ENCODE measurements around the gene SEMA3A.

Gene SEMA3A

GRCh38 chr7:84022684-84023308 lies 171.8 kb downstream of the SEMA3A start:
- Histone ChIP-seq H3K4me2 (ENCODE audit: low read length) (no peak overlapping the region), H2AFZ (ENCODE audit: low read depth, low read length) (no peak overlapping the region)
- TF ChIP-seq EZH2phosphoT487 (IDR thresholded peaks at IDR 0.05; ENCODE audit: low read depth) = no peak
- TF ChIP-seq, protein P1, sequence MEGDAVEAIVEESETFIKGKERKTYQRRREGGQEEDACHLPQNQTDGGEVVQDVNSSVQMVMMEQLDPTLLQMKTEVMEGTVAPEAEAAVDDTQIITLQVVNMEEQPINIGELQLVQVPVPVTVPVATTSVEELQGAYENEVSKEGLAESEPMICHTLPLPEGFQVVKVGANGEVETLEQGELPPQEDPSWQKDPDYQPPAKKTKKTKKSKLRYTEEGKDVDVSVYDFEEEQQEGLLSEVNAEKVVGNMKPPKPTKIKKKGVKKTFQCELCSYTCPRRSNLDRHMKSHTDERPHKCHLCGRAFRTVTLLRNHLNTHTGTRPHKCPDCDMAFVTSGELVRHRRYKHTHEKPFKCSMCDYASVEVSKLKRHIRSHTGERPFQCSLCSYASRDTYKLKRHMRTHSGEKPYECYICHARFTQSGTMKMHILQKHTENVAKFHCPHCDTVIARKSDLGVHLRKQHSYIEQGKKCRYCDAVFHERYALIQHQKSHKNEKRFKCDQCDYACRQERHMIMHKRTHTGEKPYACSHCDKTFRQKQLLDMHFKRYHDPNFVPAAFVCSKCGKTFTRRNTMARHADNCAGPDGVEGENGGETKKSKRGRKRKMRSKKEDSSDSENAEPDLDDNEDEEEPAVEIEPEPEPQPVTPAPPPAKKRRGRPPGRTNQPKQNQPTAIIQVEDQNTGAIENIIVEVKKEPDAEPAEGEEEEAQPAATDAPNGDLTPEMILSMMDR (IDR thresholded peaks at IDR 0.05; ENCODE audit: low read depth, low read length) = no peak

GRCh38 chr7:84022009-84022408 lies 172.6 kb downstream of the SEMA3A start:
- H2AFZ ChIP-seq (ENCODE audit: low read depth, low read length) = no peak overlapping the region
- H3K27ac ChIP-seq (ENCODE audit: low read length) = no peak overlapping the region
- H3K36me3 ChIP-seq (replicated peaks; ENCODE audit: low read depth, low read length) = no peaks in the 10 kb centered on the region
- no peaks in the 10 kb centered on the region for H3K9me3 ChIP-seq (ENCODE audit: insufficient read depth, low read length)
- H3K79me2 ChIP-seq (ENCODE audit: low read length) = no peaks in the 10 kb centered on the region
- no peaks in the 10 kb centered on the region for H3K4me1 ChIP-seq (ENCODE audit: low read length)
- H3K27me3 ChIP-seq (ENCODE audit: low read depth, low read length) = no peaks in the 10 kb centered on the region
- no peak overlapping the region for H3K4me2 ChIP-seq (ENCODE audit: low read length)
- H4K20me1 ChIP-seq (ENCODE audit: insufficient read depth, low read length) = no peaks in the 10 kb centered on the region
- no peak overlapping the region for H3K4me3 ChIP-seq (ENCODE audit: low read length)
- H3K9ac ChIP-seq (ENCODE audit: low read length) = no peak overlapping the region
- no peak for TF ChIP-seq EZH2phosphoT487 (IDR thresholded peaks at IDR 0.05; ENCODE audit: low read depth)
- TF ChIP-seq, protein P1 (IDR thresholded peaks at IDR 0.05; ENCODE audit: low read depth, low read length) = no peak

More at GRCh38 chr7:84022684-84023308, 171.8 kb downstream of the SEMA3A start:
- no peaks in the 10 kb centered on the region for H3K27me3 ChIP-seq (ENCODE audit: low read depth, low read length)
- H3K4me3 ChIP-seq (ENCODE audit: low read length) = no peak overlapping the region
- H3K9ac ChIP-seq (ENCODE audit: low read length) = no peak overlapping the region
- no peaks in the 10 kb centered on the region for H3K79me2 ChIP-seq (ENCODE audit: low read length)
- H4K20me1 ChIP-seq (ENCODE audit: insufficient read depth, low read length) = no peaks in the 10 kb centered on the region
- H3K9me3 ChIP-seq (ENCODE audit: insufficient read depth, low read length) = no peaks in the 10 kb centered on the region
- H3K27ac ChIP-seq (ENCODE audit: low read length) = no peak overlapping the region
- H3K4me1 ChIP-seq (ENCODE audit: low read length) = no peaks in the 10 kb centered on the region
- H3K36me3 ChIP-seq (replicated peaks; ENCODE audit: low read depth, low read length) = no peaks in the 10 kb centered on the region

DNA sequence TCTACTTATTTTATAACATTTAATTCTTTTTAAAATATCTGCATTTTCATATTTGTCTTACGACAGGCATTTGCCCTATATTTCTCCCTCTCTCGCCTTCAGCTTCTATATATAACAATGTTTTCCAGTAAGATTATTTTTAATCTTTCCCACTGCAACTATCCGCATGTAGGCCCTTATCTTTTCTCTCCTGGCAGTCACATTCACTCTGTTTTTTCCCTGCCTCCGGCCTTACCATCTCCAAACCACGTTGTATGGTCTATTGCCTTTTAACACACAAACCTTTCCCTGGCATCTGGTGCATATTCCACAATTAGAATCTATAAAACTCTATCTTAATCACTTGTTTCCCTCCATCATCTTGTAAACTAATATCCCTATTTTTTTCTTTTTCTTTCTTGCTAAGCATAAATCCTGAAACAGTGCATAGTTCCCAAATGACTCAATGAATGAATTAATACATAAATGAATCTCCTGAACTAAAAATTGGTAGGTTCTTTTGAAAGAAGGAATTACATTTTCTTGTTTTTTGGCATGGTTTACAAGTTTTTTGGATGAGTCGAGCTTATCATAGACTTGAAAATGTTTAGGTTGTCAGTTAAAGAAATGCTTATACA lies 173.2 kb downstream of the SEMA3A start:
- no peaks in the 10 kb centered on the region for H4K20me1 ChIP-seq (ENCODE audit: insufficient read depth, low read length)
- H3K4me3 ChIP-seq (ENCODE audit: low read length) = no peak overlapping the region
- H2AFZ ChIP-seq (ENCODE audit: low read depth, low read length) = no peak overlapping the region
- H3K79me2 ChIP-seq (ENCODE audit: low read length) = no peaks in the 10 kb centered on the region
- no peaks in the 10 kb centered on the region for H3K36me3 ChIP-seq (replicated peaks; ENCODE audit: low read depth, low read length)
- H3K9ac ChIP-seq (ENCODE audit: low read length) = no peak overlapping the region
- TF ChIP-seq EZH2phosphoT487 (IDR thresholded peaks at IDR 0.05; ENCODE audit: low read depth) = no peak
- TF ChIP-seq, protein P1 (IDR thresholded peaks at IDR 0.05; ENCODE audit: low read depth, low read length) = no peak
- no peak overlapping the region for H3K4me2 ChIP-seq (ENCODE audit: low read length)
- no peak overlapping the region for H3K27ac ChIP-seq (ENCODE audit: low read length)
- no peaks in the 10 kb centered on the region for H3K9me3 ChIP-seq (ENCODE audit: insufficient read depth, low read length)
- no peaks in the 10 kb centered on the region for H3K27me3 ChIP-seq (ENCODE audit: low read depth, low read length)
- H3K4me1 ChIP-seq (ENCODE audit: low read length) = no peaks in the 10 kb centered on the region

GRCh38 chr7:84017651-84018050 lies 176.9 kb downstream of the SEMA3A start:
- H4K20me1 ChIP-seq (ENCODE audit: insufficient read depth, low read length) = no peaks in the 10 kb centered on the region
- H2AFZ ChIP-seq (ENCODE audit: low read depth, low read length) = no peak overlapping the region
- H3K27ac ChIP-seq (ENCODE audit: low read length) = no peak overlapping the region
- TF ChIP-seq, protein P1 (IDR thresholded peaks at IDR 0.05; ENCODE audit: low read depth, low read length) = no peak
- TF ChIP-seq EZH2phosphoT487 (IDR thresholded peaks at IDR 0.05; ENCODE audit: low read depth) = no peak
- H3K79me2 ChIP-seq (ENCODE audit: low read length) = no peaks in the 10 kb centered on the region
- no peak overlapping the region for H3K9ac ChIP-seq (ENCODE audit: low read length)
- no peaks in the 10 kb centered on the region for H3K36me3 ChIP-seq (replicated peaks; ENCODE audit: low read depth, low read length)
- no peak overlapping the region for H3K4me2 ChIP-seq (ENCODE audit: low read length)
- H3K4me1 ChIP-seq (ENCODE audit: low read length) = no peaks in the 10 kb centered on the region
- H3K4me3 ChIP-seq (ENCODE audit: low read length) = no peak overlapping the region
- H3K27me3 ChIP-seq (ENCODE audit: low read depth, low read length) = no peaks in the 10 kb centered on the region
- no peaks in the 10 kb centered on the region for H3K9me3 ChIP-seq (ENCODE audit: insufficient read depth, low read length)

Measured in OCI-LY3 (cell line).